HG03439 (cell line): Measurements from ENCODE around the gene DDX47.
"Not testable (repeated sequence)": the region's sequence is repeated elsewhere in the genome, so short reads cannot be mapped to it uniquely, and the experiment has no call there.

Experiments used
- ATAC-seq: cut with Tn5 transposase; IDR thresholded peaks from one replicate; pipeline ENCODE4 v1.9.1; 2021; ENCODE audit warnings: mild to moderate bottlenecking, moderate library complexity; ENCODE audit not compliant: unreplicated experiment

The DDX47 gene

GRCh38 chr12:12796928-12797793 is 16.0 kb upstream of the DDX47 start:
- ATAC-seq = no peak

- no peak for ATAC-seq
Measured at GRCh38 chr12:12797794-12798152, 15.4 kb upstream of the DDX47 start.

GRCh38 chr12:12798480-12798879 is 14.7 kb upstream of the DDX47 start:
- ATAC-seq = no peak

- no peak for ATAC-seq
Measured at GRCh38 chr12:12799163-12799920, 13.8 kb upstream of the DDX47 start.

- no peak for ATAC-seq
Measured at GRCh38 chr12:12800406-12801180, 12.6 kb upstream of the DDX47 start.

GRCh38 chr12:12801656-12802055 is 11.5 kb upstream of the DDX47 start:
- not testable (repeated sequence) for ATAC-seq

GRCh38 chr12:12803186-12803585 is 10.0 kb upstream of the DDX47 start:
- ATAC-seq = peak; percentile 78

- no peak for ATAC-seq
Measured at GRCh38 chr12:12804011-12804410, 9.1 kb upstream of the DDX47 start.

- no peak for ATAC-seq
Measured at GRCh38 chr12:12804432-12804886, 8.7 kb upstream of the DDX47 start.

GRCh38 chr12:12806784-12807516 is 6.2 kb upstream of the DDX47 start:
- ATAC-seq = no peak

GRCh38 chr12:12807517-12807903 is 5.6 kb upstream of the DDX47 start:
- not testable (repeated sequence) for ATAC-seq

- peak; percentile 50 for ATAC-seq
Measured at GRCh38 chr12:12807970-12808702, 5.0 kb upstream of the DDX47 start.

GRCh38 chr12:12810553-12811021 is 2.6 kb upstream of the DDX47 start:
- no peak for ATAC-seq

GRCh38 chr12:12811343-12811742 is 1.8 kb upstream of the DDX47 start:
- ATAC-seq = no peak

GRCh38 chr12:12812174-12812573 is 972 bp upstream of the DDX47 start:
- no peak for ATAC-seq

- no peak for ATAC-seq
Measured at GRCh38 chr12:12812618-12813119, 477 bp upstream of the DDX47 start.

- ATAC-seq = no peak
Measured at GRCh38 chr12:12817616-12818015, 4.5 kb downstream of the DDX47 start.

GRCh38 chr12:12818701-12819100 is 5.6 kb downstream of the DDX47 start:
- ATAC-seq = no peak

- no peak for ATAC-seq
Measured at GRCh38 chr12:12819221-12819620, 6.1 kb downstream of the DDX47 start.
